CD14-positive monocyte (primary cell): ENCODE results near the gene GALNT6. TPM values are rescaled to one million over a fixed set of nuclear protein-coding genes. Genes with fewer than 3 reads are reported as not detected.

Experiments
- DNase-seq, 3 donors: peaks; one replicate each; pipeline ENCODE4 v3.0.0-alpha.2; 2011 to 2022
- H2AFZ ChIP-seq: 2 replicates; pipeline ENCODE4 v1.6.0; 2012; ENCODE audit warnings: mild to moderate bottlenecking, low read depth, low read length, inconsistent platforms; ENCODE audit not compliant: insufficient read depth, poor library complexity, severe bottlenecking
- H3K27ac ChIP-seq, 2 donors: 1 replicate in 1 of 2; 2 replicates in 1 of 2; pipeline ENCODE4 v1.5.1; 2012 to 2013; ENCODE audit warnings: low read length in 2 of 2, control low read depth in 1 of 2, inconsistent platforms in 1 of 2, low read depth in 1 of 2, mild to moderate bottlenecking in 1 of 2
- H3K27me3 ChIP-seq, 2 donors: one replicate each; pipeline versions ENCODE4 v1.6.0 to v1.6.1; 2011 to 2013; ENCODE audit warnings: low read length in 2 of 2; ENCODE audit not compliant: control insufficient read depth in 2 of 2, insufficient read depth in 2 of 2
- H3K36me3 ChIP-seq, 2 donors: replicated peaks in 1 of 2; 1 replicate in 1 of 2; 2 replicates in 1 of 2; pipeline versions ENCODE4 v1.5.1 to v1.6.1; 2012 to 2013; ENCODE audit warnings: low read length in 2 of 2, control low read depth in 1 of 2, inconsistent platforms in 1 of 2, mild to moderate bottlenecking in 1 of 2; ENCODE audit not compliant: insufficient read depth in 2 of 2, control insufficient read depth in 1 of 2
- H3K4me1 ChIP-seq, 2 donors: 1 replicate in 1 of 2; 2 replicates in 1 of 2; pipeline versions ENCODE4 v1.5.1 to v1.6.1; 2012 to 2013; ENCODE audit warnings: low read length in 2 of 2, control low read depth in 1 of 2, inconsistent platforms in 1 of 2, mild to moderate bottlenecking in 1 of 2, moderate library complexity in 1 of 2; ENCODE audit not compliant: insufficient read depth in 2 of 2, control insufficient read depth in 1 of 2
- H3K4me2 ChIP-seq: replicated peaks from 2 replicates; pipeline ENCODE3; 2012; ENCODE audit warnings: low read length, moderate library complexity, mild to moderate bottlenecking; ENCODE audit not compliant: poor library complexity, severe bottlenecking; ENCODE audit errors: extremely low read depth
- H3K4me3 ChIP-seq, 3 experiments: fragments of 200-600 bp in 1 of 3; sonication (generic) in 1 of 3; replicated peaks in 1 of 3; 1 replicate in 2 of 3; 2 replicates in 1 of 3; pipeline ENCODE4 v1.5.1; 2011 to 2013; ENCODE audit warnings: low read length in 3 of 3, mild to moderate bottlenecking in 3 of 3, control low read depth in 2 of 3, low read depth in 2 of 3, inconsistent platforms in 1 of 3, moderate library complexity in 1 of 3
- H3K79me2 ChIP-seq: 2 replicates; pipeline ENCODE4 v1.6.0; 2012; ENCODE audit warnings: mild to moderate bottlenecking, control low read depth, inconsistent platforms, low read length, moderate library complexity; ENCODE audit not compliant: insufficient read depth
- H3K9ac ChIP-seq: 2 replicates; pipeline ENCODE4 v1.6.0; 2017; ENCODE audit warnings: low read length, mild to moderate bottlenecking; ENCODE audit not compliant: insufficient read depth, poor library complexity, severe bottlenecking
- H3K9me3 ChIP-seq, 2 donors: replicated peaks in 1 of 2; 1 replicate in 1 of 2; 2 replicates in 1 of 2; pipeline versions ENCODE4 v1.5.1 to v1.6.1; 2012 to 2013; ENCODE audit warnings: low read length in 2 of 2, control low read depth in 1 of 2; ENCODE audit not compliant: control insufficient read depth in 1 of 2, insufficient read depth in 1 of 2
- H4K20me1 ChIP-seq: 2 replicates; pipeline ENCODE4 v1.6.0; 2012; ENCODE audit warnings: mild to moderate bottlenecking, low read length, control low read depth, moderate library complexity; ENCODE audit not compliant: insufficient read depth
- H3K27ac Mint-ChIP-seq, 7 donors: one replicate each; pipeline ENCODE4 v1.8.0; 2020; ENCODE audit warnings: mild to moderate bottlenecking in 7 of 7, mixed read lengths in 7 of 7, moderate library complexity in 6 of 7, inconsistent platforms in 2 of 7
- H3K27me3 Mint-ChIP-seq, 3 donors: one replicate each; pipeline ENCODE4 v1.8.0; 2021 to 2022; ENCODE audit warnings: low read depth in 3 of 3, mild to moderate bottlenecking in 3 of 3, mixed read lengths in 3 of 3, moderate library complexity in 3 of 3, inconsistent platforms in 1 of 3
- H3K36me3 Mint-ChIP-seq, 2 donors: one replicate each; pipeline ENCODE4 v1.8.0; 2020; ENCODE audit warnings: mixed read lengths in 2 of 2, inconsistent platforms in 1 of 2, mild to moderate bottlenecking in 1 of 2
- H3K4me1 Mint-ChIP-seq: one replicate; pipeline ENCODE4 v1.8.0; 2020; ENCODE audit warnings: mild to moderate bottlenecking, mixed read lengths
- H3K4me3 Mint-ChIP-seq, 2 donors: one replicate each; pipeline ENCODE4 v1.8.0; 2020; ENCODE audit warnings: mild to moderate bottlenecking in 2 of 2, mixed read lengths in 2 of 2, moderate library complexity in 1 of 2
- H3K9me3 Mint-ChIP-seq, 7 donors: one replicate each; pipeline ENCODE4 v1.8.0; 2020 to 2022; ENCODE audit warnings: mixed read lengths in 7 of 7, mild to moderate bottlenecking in 6 of 7, moderate library complexity in 6 of 7, inconsistent platforms in 2 of 7
- CTCF ChIP-seq: fragments of 200-600 bp; IDR thresholded peaks from one replicate; pipeline ENCODE4 v1.8.0; 2022; ENCODE audit warnings: antibody characterized with exemption, mild to moderate bottlenecking
- WGBS: methylation state at CpG from one replicate; pipeline ENCODE4 v1.1.5; 2013; ENCODE audit warnings: missing lambda C conversion rate; ENCODE audit not compliant: insufficient coverage; 5-methylcytosine and 5-hydroxymethylcytosine counted together
- intact Hi-C, 2 donors: fragments of 100-400 bp; cut with micrococcal nuclease; formaldehyde crosslinking; loops; one replicate each; pipeline versions ENCODE4 v1.15.0 to v1.15.1; 2023
- polyA plus RNA-seq, 3 donors: library from polyadenylated mRNA; depleted of rRNA in 1 of 3; unstranded in 2 of 3; stranded (reverse) in 1 of 3; fragments of 300-500 nt in 2 of 3; fragments of >200 nt in 1 of 3; fragmentation: Illumina TruSeq in 2 of 3; gene quantifications; 1 replicate in 2 of 3; 2 replicates in 1 of 3; pipeline ENCODE4 v1.2.3, GENCODE V29; 2012 to 2021

Gene GALNT6
- polyA plus RNA-seq, 3 donors: 3.2 to 12.9 (median 10.4) TPM

- no peaks in the 10 kb centered on the region for H3K9me3 Mint-ChIP-seq
- H3K4me1 ChIP-seq: peaks cover 11% of the 10 kb centered on the region in 2 donors
- DNase-seq: no peak
- H3K9me3 ChIP-seq: no peaks in the 10 kb centered on the region
- H3K36me3 ChIP-seq: peaks cover 34 to 59% of the 10 kb centered on the region in 2 donors
- H3K27me3 Mint-ChIP-seq: peaks cover 0 to 6% (median 1%) of the 10 kb centered on the region in 3 donors
- no peak overlapping the region for H3K4me3 Mint-ChIP-seq
- no peak overlapping the region for H3K9ac ChIP-seq
- peaks cover 67% of the 10 kb centered on the region in 2 donors for H3K36me3 Mint-ChIP-seq
- H3K4me2 ChIP-seq: no peak overlapping the region
- no peak overlapping the region for H2AFZ ChIP-seq
- no peak overlapping the region for H3K27ac ChIP-seq
- H4K20me1 ChIP-seq: peaks cover 6% of the 10 kb centered on the region
- no peak overlapping the region for H3K4me3 ChIP-seq
- peaks cover 15% of the 10 kb centered on the region for H3K4me1 Mint-ChIP-seq
- no peak for TF ChIP-seq CTCF
- intact Hi-C loops: no loop called here
- H3K27me3 ChIP-seq: no peaks in the 10 kb centered on the region
- peaks cover 2% of the 10 kb centered on the region for H3K79me2 ChIP-seq
- 20% methylated on average over 1 of the region's 6 CpGs for WGBS
- no peak overlapping the region for H3K27ac Mint-ChIP-seq
These were observed 7.8 kb downstream of the GALNT6 start for GRCh38 chr12:51383269-51383905.

GRCh38 chr12:51382173-51382572, 9.0 kb downstream of the GALNT6 start:
- H3K4me1 ChIP-seq: no peaks in the 10 kb centered on the region
- 85% methylated on average over 6 of the region's 7 CpGs for WGBS
- H3K27ac ChIP-seq: no peak overlapping the region
- H3K36me3 ChIP-seq: peaks cover 46 to 71% of the 10 kb centered on the region in 2 donors
- Mint-ChIP-seq H3K4me1 (peaks cover 4% of the 10 kb centered on the region), H3K4me3 (no peak overlapping the region), H3K9me3 (no peaks in the 10 kb centered on the region), H3K27ac (peak overlapping the region in 1 of 7 donors; percentile 34), H3K27me3 (peaks cover 0 to 8% (median 1%) of the 10 kb centered on the region in 3 donors), H3K36me3 (peaks cover 79% of the 10 kb centered on the region in 2 donors)
- H3K4me2 ChIP-seq: no peak overlapping the region
- no peak for DNase-seq
- H3K9me3 ChIP-seq: no peaks in the 10 kb centered on the region
- no peak overlapping the region for H3K4me3 ChIP-seq
- no peak overlapping the region for H2AFZ ChIP-seq
- no peaks in the 10 kb centered on the region for H3K27me3 ChIP-seq
- peaks cover 2% of the 10 kb centered on the region for H3K79me2 ChIP-seq
- intact Hi-C loops: no loop called here
- H4K20me1 ChIP-seq: peaks cover 6% of the 10 kb centered on the region
- TF ChIP-seq CTCF: no peak
- no peak overlapping the region for H3K9ac ChIP-seq
